K562 (cell line): ENCODE data around the gene DMD. TPM values are rescaled to one million over a fixed set of nuclear protein-coding genes. Genes with fewer than 3 reads are reported as not detected.

Experiments used
- ATAC-seq: fragments of 200-7000 bp; cut with Tn5 transposase; 3 replicates; pipeline ENCODE4 v1.9.1; 2020; ENCODE audit warnings: moderate library complexity
- BruUV-seq: library from RNA; stranded (reverse); fragments of 400-500 nt; replicated peaks from 2 replicates; lab custom pipeline; 2021; lab: Mats Ljungman, UMichigan
- CTCF ChIA-PET: fragments of 300-600 bp; formaldehyde crosslinking; extraction: SDS; loops from one replicate; lab custom pipeline; 2021; ENCODE audit warnings: low intra/inter-chr PET ratio; lab: Yijun Ruan, JAX
- POLR2A ChIA-PET: fragments of 300-600, 350-650 bp; sonication (Branson Sonifier 250); formaldehyde crosslinking; extraction: SDS; loops from one replicate; lab custom pipeline; 2021; ENCODE audit warnings: antibody characterized with exemption, inconsistent platforms; lab: Yijun Ruan, JAX
- DNase-seq, 4 experiments: peaks; one replicate each; pipeline versions ENCODE4 v3.0.0 to v3.0.0-alpha.2; 2011 to 2018; ENCODE audit warnings: low spot score in 3 of 4, mixed read lengths in 3 of 4; ENCODE audit errors: extremely low read depth in 1 of 4
- FAIRE-seq: peaks from 2 replicates; lab custom pipeline; 2011; peaks lifted over from hg19 to GRCh38; lab: Jason Lieb, UNC
- H2AFZ ChIP-seq: 2 replicates; pipeline ENCODE4 v1.6.0; 2011; ENCODE audit warnings: low read depth, low read length, control low read depth, inconsistent platforms
- H3K27ac ChIP-seq: fragments of 200-600 bp; 3 replicates; pipeline ENCODE4 v1.8.0; 2011; ENCODE audit warnings: low read depth, mild to moderate bottlenecking, control low read depth, inconsistent platforms, low read length, moderate library complexity, mixed read lengths; ENCODE audit errors: extremely low read depth
- H3K27me3 ChIP-seq, 2 experiments: fragments of 300-600 bp in 1 of 2; 2 replicates in 1 of 2; 3 replicates in 1 of 2; pipeline versions ENCODE4 v1.6.0 to v1.8.0; 2011; ENCODE audit warnings: inconsistent platforms in 2 of 2, low read length in 2 of 2, mild to moderate bottlenecking in 1 of 2, mixed read lengths in 1 of 2, moderate library complexity in 1 of 2; ENCODE audit not compliant: control insufficient read depth in 2 of 2, insufficient read depth in 2 of 2
- H3K36me3 ChIP-seq: fragments of 300-600 bp; 3 replicates; pipeline ENCODE4 v1.8.0; 2011; ENCODE audit warnings: mild to moderate bottlenecking, low read length, inconsistent platforms; ENCODE audit not compliant: control insufficient read depth, insufficient read depth
- H3K4me1 ChIP-seq, 2 experiments: fragments of 200-600 bp in 1 of 2; replicated peaks in 1 of 2; 2 replicates in 1 of 2; 3 replicates in 1 of 2; pipeline versions ENCODE4 v1.5.1 to v1.8.0; 2011; ENCODE audit warnings: inconsistent platforms in 2 of 2, low read length in 2 of 2, mild to moderate bottlenecking in 1 of 2, mixed read lengths in 1 of 2, moderate library complexity in 1 of 2; ENCODE audit not compliant: control insufficient read depth in 2 of 2, insufficient read depth in 2 of 2
- H3K4me2 ChIP-seq: 2 replicates; pipeline ENCODE4 v1.6.1; 2011; ENCODE audit warnings: low read length, control low read depth, inconsistent platforms, mixed read lengths; ENCODE audit not compliant: insufficient read depth
- H3K4me3 ChIP-seq: fragments of 200-600 bp; sonication (generic), shearing (Covaris generic); 2 replicates; pipeline ENCODE4 v1.5.1; 2016; ENCODE audit warnings: control low read depth, inconsistent platforms
- H3K79me2 ChIP-seq: fragments of 200-600 bp; 3 replicates; pipeline ENCODE4 v1.8.0; 2011; ENCODE audit warnings: low read length, inconsistent platforms; ENCODE audit not compliant: control insufficient read depth, insufficient read depth
- H3K9ac ChIP-seq, 2 experiments: 2 replicates each; pipeline versions ENCODE4 v1.6.0 to v1.6.1; 2011; ENCODE audit warnings: low read depth in 2 of 2, low read length in 2 of 2, control low read depth in 1 of 2, inconsistent platforms in 1 of 2, mild to moderate bottlenecking in 1 of 2, mixed read lengths in 1 of 2; ENCODE audit not compliant: insufficient read depth in 1 of 2
- H3K9me1 ChIP-seq: one replicate; pipeline ENCODE4 v1.6.0; 2011; ENCODE audit warnings: inconsistent platforms, mild to moderate bottlenecking, low read length, moderate library complexity; ENCODE audit not compliant: control insufficient read depth, insufficient read depth
- H3K9me3 ChIP-seq: replicated peaks from 2 replicates; pipeline ENCODE4 v1.5.1; 2011; ENCODE audit warnings: low read depth, low read length, inconsistent platforms; ENCODE audit not compliant: control insufficient read depth, insufficient read depth
- H4K20me1 ChIP-seq: replicated peaks from 2 replicates; pipeline ENCODE4 v1.6.1; 2011; ENCODE audit warnings: low read length, inconsistent platforms, mixed read lengths; ENCODE audit not compliant: control insufficient read depth, insufficient read depth
- HIVEP1 ChIP-seq: fragments of 250-450 bp; sonication (Bioruptor Pico); IDR thresholded peaks from 2 replicates; pipeline ENCODE4 v1.4.0; 2020; ENCODE audit warnings: mild to moderate bottlenecking
- MAFF ChIP-seq: IDR thresholded peaks from 2 replicates; pipeline ENCODE4 v1.6.1; 2012; ENCODE audit warnings: low read length, improper control_type of control experiment
- MED1 ChIP-seq: sonication (generic); formaldehyde crosslinking; IDR thresholded peaks from 2 replicates; pipeline ENCODE4 v1.8.1; 2023; ENCODE audit warnings: missing genetic modification reagents, borderline replicate concordance
- MEF2A ChIP-seq: IDR thresholded peaks from 2 replicates; pipeline ENCODE4 v1.6.1; 2011; ENCODE audit warnings: low read depth, mild to moderate bottlenecking, low read length, moderate library complexity; ENCODE audit not compliant: control insufficient read depth
- NR1H2 ChIP-seq: sonication (generic); formaldehyde crosslinking; IDR thresholded peaks from 2 replicates; pipeline ENCODE4 v1.4.0; 2020; ENCODE audit warnings: mild to moderate bottlenecking, missing genetic modification reagents
- POLR3A ChIP-seq: IDR thresholded peaks from 2 replicates; pipeline ENCODE4 v1.6.1; 2011; ENCODE audit warnings: borderline replicate concordance, mild to moderate bottlenecking, moderate library complexity; ENCODE audit not compliant: insufficient read length, insufficient read depth; ENCODE audit errors: extremely low read depth
- PTTG1 ChIP-seq: fragments of 450-650 bp; IDR thresholded peaks from 2 replicates; pipeline ENCODE4 v1.6.1; 2016; ENCODE audit warnings: low read depth, mild to moderate bottlenecking, missing genetic modification characterization, missing compliant biosample characterization
- XRCC3 ChIP-seq: fragments of 450-650 bp; IDR thresholded peaks from 2 replicates; pipeline ENCODE4 v1.6.1; 2017; ENCODE audit warnings: mild to moderate bottlenecking, moderate library complexity
- ZNF408 ChIP-seq: fragments of 250-450 bp; sonication (Bioruptor Pico); IDR thresholded peaks from 2 replicates; pipeline ENCODE4 v1.4.0; 2020; ENCODE audit warnings: low read depth, mild to moderate bottlenecking, moderate library complexity
- WGBS: fragments of 100-300 bp; shearing (Covaris generic); methylation state at CpG from one replicate; pipeline ENCODE4 v1.1.6; 2016; ENCODE audit warnings: low coverage, mixed read lengths; ENCODE audit not compliant: insufficient coverage; ENCODE audit errors: missing lambda C conversion rate; 5-methylcytosine and 5-hydroxymethylcytosine counted together
- in situ Hi-C: fragments of 300-500 bp; cut with MboI; formaldehyde crosslinking; loops from 4 replicates; pipeline ENCODE4 v1.15.0; 2018; ENCODE audit warnings: inconsistent platforms, mixed read lengths
- intact Hi-C: fragments of 100-400 bp; cut with micrococcal nuclease; formaldehyde crosslinking; loops from 2 replicates; pipeline ENCODE4 v1.14.2; 2022
- polyA plus RNA-seq, 8 experiments: library from polyadenylated mRNA; depleted of rRNA in 4 of 8; stranded (reverse) in 5 of 8; unstranded in 3 of 8; fragments of >200 nt; fragmentation: Nextera tagmentation in 2 of 8; fragmentation: Illumina TruSeq in 1 of 8; extraction: Ambion mirVana in 2 of 8; extraction: Trizol in 1 of 8; gene quantifications; 2 replicates each; pipeline versions ENCODE4 v1.2.1 to v1.2.3, GENCODE V29; 2011 to 2014; ENCODE audit warnings: inconsistent platforms in 1 of 8, missing spikeins in 1 of 8
- total RNA-seq, 7 experiments: library from RNA; depleted of rRNA in 6 of 7; stranded (reverse); fragments of >200 nt in 6 of 7; fragmentation: Illumina TruSeq in 2 of 7; extraction: Trizol in 2 of 7; gene quantifications; 2 replicates each; pipeline versions ENCODE4 v1.2.1 to v1.2.3, GENCODE V29; 2011 to 2021; ENCODE audit warnings: low replicate concordance in 1 of 7
- TF ChIP-seq, protein P1 (sequence below): IDR thresholded peaks from 3 replicates; pipeline ENCODE4 v1.6.1; 2011; ENCODE audit warnings: borderline replicate concordance, mild to moderate bottlenecking; ENCODE audit not compliant: insufficient read length, insufficient read depth
- TF ChIP-seq, protein P2 (sequence below), 2 experiments: fragments of 450-650 bp; formaldehyde crosslinking in 1 of 2; IDR thresholded peaks; 2 replicates each; pipeline versions ENCODE4 v1.4.0 to v1.6.1; 2014 to 2020; ENCODE audit warnings: mild to moderate bottlenecking in 2 of 2, borderline replicate concordance in 1 of 2, low read depth in 1 of 2

Gene DMD
- total and polyA plus RNA-seq, 9 of the 15 experiments (the other 6 are each of a cell fraction or from before 2014, with no cell fraction given): 3.8 to 20.4 (median 11.4) TPM

DNA sequence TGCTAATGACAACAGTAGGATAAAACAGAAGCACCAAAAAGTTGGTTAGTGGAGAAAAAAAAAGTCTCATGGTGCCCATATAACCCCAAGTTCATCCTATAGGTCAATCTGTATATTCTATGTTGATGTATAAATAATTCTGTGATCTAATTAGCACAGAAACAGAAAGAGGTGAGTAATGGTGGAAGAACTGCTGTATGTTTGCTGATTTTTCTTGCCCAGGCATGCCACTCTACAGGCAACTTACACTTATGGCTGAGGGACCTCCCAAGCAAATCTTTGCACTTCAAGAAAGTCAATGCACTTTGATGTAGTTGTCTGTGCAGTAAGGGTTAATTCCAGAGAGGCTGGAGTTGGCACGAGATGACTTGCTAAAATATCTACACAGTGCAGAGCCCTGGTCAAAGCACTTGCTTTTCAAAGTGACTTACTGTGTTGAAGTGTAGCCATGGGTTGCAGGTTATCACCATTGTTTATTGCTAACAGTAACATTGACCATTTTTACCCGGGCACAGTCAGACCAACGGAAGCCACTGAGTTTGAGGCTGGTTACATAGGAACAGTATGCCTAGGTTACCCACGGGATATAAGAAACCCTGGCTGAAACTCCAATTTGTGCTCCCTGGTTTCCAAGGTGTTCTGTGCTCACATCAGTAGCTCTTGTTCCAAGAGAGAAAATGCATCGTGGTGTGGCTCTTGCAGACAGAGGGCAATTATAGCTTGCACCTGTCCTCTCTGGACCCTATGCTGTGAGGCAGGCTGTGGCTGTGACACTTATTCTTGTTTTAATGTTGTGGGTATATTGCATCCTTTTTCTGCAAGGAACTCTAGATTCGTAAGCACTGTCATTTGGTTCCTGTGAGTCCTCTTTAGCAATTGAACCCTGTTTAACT lies 1998.2 kb downstream of the DMD start:
- Histone ChIP-seq H3K4me1 (no peaks in the 10 kb centered on the region), H3K79me2 (no peaks in the 10 kb centered on the region), H2AFZ (no peak overlapping the region), H4K20me1 (no peaks in the 10 kb centered on the region), H3K36me3 (no peaks in the 10 kb centered on the region; the same call in 2 of the 3 replicates), H3K9ac (no peak overlapping the region), H3K9me1 (no peaks in the 10 kb centered on the region), H3K27ac (no peak overlapping the region), H3K27me3 (no peaks in the 10 kb centered on the region), H3K4me2 (no peak overlapping the region), H3K4me3 (no peak overlapping the region), H3K9me3 (no peaks in the 10 kb centered on the region)
- no peak for DNase-seq
- no TSS peak for BruUV-seq
- ATAC-seq: no peak
- no peak for FAIRE-seq
- intact Hi-C loops: loop anchor here (5.0 kb wide), 1 partner anchor 209 kb away; no protein-coding TSS in a partner anchor
- POLR2A ChIA-PET: no interaction called here
- in situ Hi-C loops: no loop called here
- CTCF ChIA-PET: no interaction called here
- 12% methylated on average over 6 of the region's 6 CpGs for WGBS
- TF ChIP-seq, protein P1, sequence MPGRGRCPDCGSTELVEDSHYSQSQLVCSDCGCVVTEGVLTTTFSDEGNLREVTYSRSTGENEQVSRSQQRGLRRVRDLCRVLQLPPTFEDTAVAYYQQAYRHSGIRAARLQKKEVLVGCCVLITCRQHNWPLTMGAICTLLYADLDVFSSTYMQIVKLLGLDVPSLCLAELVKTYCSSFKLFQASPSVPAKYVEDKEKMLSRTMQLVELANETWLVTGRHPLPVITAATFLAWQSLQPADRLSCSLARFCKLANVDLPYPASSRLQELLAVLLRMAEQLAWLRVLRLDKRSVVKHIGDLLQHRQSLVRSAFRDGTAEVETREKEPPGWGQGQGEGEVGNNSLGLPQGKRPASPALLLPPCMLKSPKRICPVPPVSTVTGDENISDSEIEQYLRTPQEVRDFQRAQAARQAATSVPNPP: no peak
- TF ChIP-seq POLR3A (no peak), HIVEP1 (no peak), NR1H2 (CRISPR knock-in tag) (no peak), PTTG1 (tag) (no peak), ZNF408 (CRISPR knock-in tag) (no peak), MEF2A (no peak), MED1 (CRISPR knock-in tag) (no peak), XRCC3 (no peak), MAFF (no peak)
- TF ChIP-seq, protein P2, sequence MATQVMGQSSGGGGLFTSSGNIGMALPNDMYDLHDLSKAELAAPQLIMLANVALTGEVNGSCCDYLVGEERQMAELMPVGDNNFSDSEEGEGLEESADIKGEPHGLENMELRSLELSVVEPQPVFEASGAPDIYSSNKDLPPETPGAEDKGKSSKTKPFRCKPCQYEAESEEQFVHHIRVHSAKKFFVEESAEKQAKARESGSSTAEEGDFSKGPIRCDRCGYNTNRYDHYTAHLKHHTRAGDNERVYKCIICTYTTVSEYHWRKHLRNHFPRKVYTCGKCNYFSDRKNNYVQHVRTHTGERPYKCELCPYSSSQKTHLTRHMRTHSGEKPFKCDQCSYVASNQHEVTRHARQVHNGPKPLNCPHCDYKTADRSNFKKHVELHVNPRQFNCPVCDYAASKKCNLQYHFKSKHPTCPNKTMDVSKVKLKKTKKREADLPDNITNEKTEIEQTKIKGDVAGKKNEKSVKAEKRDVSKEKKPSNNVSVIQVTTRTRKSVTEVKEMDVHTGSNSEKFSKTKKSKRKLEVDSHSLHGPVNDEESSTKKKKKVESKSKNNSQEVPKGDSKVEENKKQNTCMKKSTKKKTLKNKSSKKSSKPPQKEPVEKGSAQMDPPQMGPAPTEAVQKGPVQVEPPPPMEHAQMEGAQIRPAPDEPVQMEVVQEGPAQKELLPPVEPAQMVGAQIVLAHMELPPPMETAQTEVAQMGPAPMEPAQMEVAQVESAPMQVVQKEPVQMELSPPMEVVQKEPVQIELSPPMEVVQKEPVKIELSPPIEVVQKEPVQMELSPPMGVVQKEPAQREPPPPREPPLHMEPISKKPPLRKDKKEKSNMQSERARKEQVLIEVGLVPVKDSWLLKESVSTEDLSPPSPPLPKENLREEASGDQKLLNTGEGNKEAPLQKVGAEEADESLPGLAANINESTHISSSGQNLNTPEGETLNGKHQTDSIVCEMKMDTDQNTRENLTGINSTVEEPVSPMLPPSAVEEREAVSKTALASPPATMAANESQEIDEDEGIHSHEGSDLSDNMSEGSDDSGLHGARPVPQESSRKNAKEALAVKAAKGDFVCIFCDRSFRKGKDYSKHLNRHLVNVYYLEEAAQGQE (IDR thresholded peaks at IDR 0.05; ENCODE audit: borderline replicate concordance): no peak
- TF ChIP-seq, protein P2 (CRISPR knock-in tag; IDR thresholded peaks at IDR 0.05; ENCODE audit: low read depth): no peak
